ENCODE measurements around the gene PAX3. TPM values are rescaled to one million over a fixed set of nuclear protein-coding genes. Genes with fewer than 3 reads are reported as not detected.

The PAX3 gene
- total and polyA plus RNA-seq, 4 donors = not detected

- Histone ChIP-seq H3K27me3 (ENCODE audit: control insufficient read depth in 3 of 3, insufficient read depth in 3 of 3, low read length in 2 of 3) (peaks cover 11 to 99% (median 89%) of the 10 kb centered on the region in 3 donors), H3K4me3 (no peak overlapping the region), H3K4me1 (ENCODE audit: control insufficient read depth in 5 of 5, insufficient read depth in 5 of 5, low read length in 5 of 5) (peaks cover 0 to 30% (median 19%) of the 10 kb centered on the region in 5 donors), H3K9me3 (ENCODE audit: control insufficient read depth in 4 of 4, insufficient read depth in 3 of 4, low read length in 3 of 4) (peaks cover 0 to 23% (median 0%) of the 10 kb centered on the region in 4 donors), H3K36me3 (ENCODE audit: control insufficient read depth in 4 of 4, insufficient read depth in 4 of 4, low read length in 4 of 4) (no peaks in the 10 kb centered on the region), H3K27ac (ENCODE audit: low read depth in 1 of 2, low read length in 1 of 2) (no peak overlapping the region), H3K9ac (ENCODE audit: insufficient read depth in 1 of 2, low read length in 2 of 2) (no peak overlapping the region)
- WGBS, 2 donors = 4 to 8% methylated on average over 33 of the region's 33 CpGs
- no peak for TF ChIP-seq CTCF (IDR thresholded peaks at IDR 0.05; ENCODE audit: control extremely low read depth, extremely low read depth)
- DNase-seq (peak in 1 of 3 donors; percentile 33), ATAC-seq (ENCODE audit: insufficient read depth, low FRiP score) (no peak)
Observed at GRCh38 chr2:222295368-222296062, 3.3 kb downstream of the PAX3 start.

- Histone ChIP-seq H3K9me3 (ENCODE audit: control insufficient read depth in 4 of 4, insufficient read depth in 3 of 4, low read length in 3 of 4) (peaks cover 0 to 21% (median 0%) of the 10 kb centered on the region in 4 donors), H3K27ac (ENCODE audit: low read depth in 1 of 2, low read length in 1 of 2) (no peak overlapping the region), H3K4me1 (ENCODE audit: control insufficient read depth in 5 of 5, insufficient read depth in 5 of 5, low read length in 5 of 5) (peaks cover 0 to 32% (median 20%) of the 10 kb centered on the region in 5 donors), H3K36me3 (ENCODE audit: control insufficient read depth in 4 of 4, insufficient read depth in 4 of 4, low read length in 4 of 4) (no peaks in the 10 kb centered on the region), H3K9ac (ENCODE audit: insufficient read depth in 1 of 2, low read length in 2 of 2) (no peak overlapping the region), H3K4me3 (no peak overlapping the region), H3K27me3 (ENCODE audit: control insufficient read depth in 3 of 3, insufficient read depth in 3 of 3, low read length in 2 of 3) (peaks cover 6 to 99% (median 89%) of the 10 kb centered on the region in 3 donors)
- DNase-seq (peak in 1 of 3 donors; percentile 24), ATAC-seq (ENCODE audit: insufficient read depth, low FRiP score) (no peak)
- TF ChIP-seq CTCF (IDR thresholded peaks at IDR 0.05; ENCODE audit: control extremely low read depth, extremely low read depth) = no peak
- 4 to 8% methylated on average over 24 to 27 of the region's 27 CpGs for WGBS, 2 donors
Observed at GRCh38 chr2:222294996-222295367, 3.8 kb downstream of the PAX3 start.

GRCh38 chr2:222293660-222294630 is 4.9 kb downstream of the PAX3 start:
- peaks cover 0 to 17% (median 0%) of the 10 kb centered on the region in 4 donors for H3K9me3 ChIP-seq (ENCODE audit: control insufficient read depth in 4 of 4, insufficient read depth in 3 of 4, low read length in 3 of 4)
- TF ChIP-seq CTCF (IDR thresholded peaks at IDR 0.05; ENCODE audit: control extremely low read depth, extremely low read depth) = no peak
- H3K9ac ChIP-seq (ENCODE audit: insufficient read depth in 1 of 2, low read length in 2 of 2) = no peak overlapping the region
- peaks cover 10 to 99% (median 89%) of the 10 kb centered on the region in 3 donors for H3K27me3 ChIP-seq (ENCODE audit: control insufficient read depth in 3 of 3, insufficient read depth in 3 of 3, low read length in 2 of 3)
- no peak overlapping the region for H3K4me3 ChIP-seq
- no peak for ATAC-seq (ENCODE audit: insufficient read depth, low FRiP score)
- H3K36me3 ChIP-seq (ENCODE audit: control insufficient read depth in 4 of 4, insufficient read depth in 4 of 4, low read length in 4 of 4) = no peaks in the 10 kb centered on the region
- WGBS, 2 donors = 8% methylated on average over 33 to 36 of the region's 36 CpGs
- H3K27ac ChIP-seq (ENCODE audit: low read depth in 1 of 2, low read length in 1 of 2) = no peak overlapping the region
- DNase-seq = no peak
- peaks cover 0 to 31% (median 17%) of the 10 kb centered on the region in 5 donors for H3K4me1 ChIP-seq (ENCODE audit: control insufficient read depth in 5 of 5, insufficient read depth in 5 of 5, low read length in 5 of 5)
